Mesenchymal stem cell (in vitro differentiated cells and primary cell): ENCODE measurements around the gene IQCH.

Experiments used
- DNase-seq: peaks from one replicate; pipeline ENCODE4 v3.0.0-alpha.2; 2013
- H2AFZ ChIP-seq: one replicate; pipeline ENCODE4 v1.6.1; 2013; ENCODE audit warnings: low read depth, mild to moderate bottlenecking, control low read depth, inconsistent platforms, low read length, moderate library complexity
- H2AK5ac ChIP-seq: 2 replicates; pipeline ENCODE4 v1.6.1; 2013; ENCODE audit warnings: low read length, moderate library complexity, mild to moderate bottlenecking, inconsistent platforms; ENCODE audit not compliant: severe bottlenecking
- H2BK120ac ChIP-seq: one replicate; pipeline ENCODE4 v1.6.1; 2013; ENCODE audit warnings: low read depth, mild to moderate bottlenecking, inconsistent platforms, low read length, moderate library complexity
- H2BK12ac ChIP-seq, 2 experiments: one replicate each; pipeline ENCODE4 v1.6.1; 2013; ENCODE audit warnings: inconsistent platforms in 2 of 2, low read length in 2 of 2, mild to moderate bottlenecking in 2 of 2, moderate library complexity in 2 of 2, control low read depth in 1 of 2
- H2BK15ac ChIP-seq: one replicate; pipeline ENCODE4 v1.6.1; 2013; ENCODE audit warnings: mild to moderate bottlenecking, low read depth, inconsistent platforms; ENCODE audit not compliant: poor library complexity, severe bottlenecking
- H2BK5ac ChIP-seq: 2 replicates; pipeline ENCODE4 v1.6.1; 2013; ENCODE audit warnings: low read depth, mild to moderate bottlenecking, low read length, control low read depth, inconsistent platforms; ENCODE audit not compliant: poor library complexity, severe bottlenecking
- H3K14ac ChIP-seq, 2 experiments: one replicate each; pipeline ENCODE4 v1.6.1; 2013; ENCODE audit warnings: inconsistent platforms in 2 of 2, low read length in 2 of 2, control low read depth in 1 of 2, mild to moderate bottlenecking in 1 of 2, moderate library complexity in 1 of 2
- H3K18ac ChIP-seq, 2 experiments: one replicate each; pipeline ENCODE4 v1.6.1; 2013; ENCODE audit warnings: inconsistent platforms in 2 of 2, low read length in 2 of 2, control low read depth in 1 of 2, low read depth in 1 of 2, mild to moderate bottlenecking in 1 of 2
- H3K23ac ChIP-seq, 2 experiments: one replicate each; pipeline ENCODE4 v1.6.1; 2013; ENCODE audit warnings: inconsistent platforms in 2 of 2, low read length in 2 of 2, mild to moderate bottlenecking in 2 of 2, moderate library complexity in 2 of 2, control low read depth in 1 of 2
- H3K27ac ChIP-seq: 2 replicates; pipeline ENCODE4 v1.5.1; 2013; ENCODE audit warnings: mild to moderate bottlenecking, moderate library complexity, low read length, control low read depth, inconsistent platforms; ENCODE audit not compliant: poor library complexity, severe bottlenecking
- H3K27me3 ChIP-seq, 2 experiments: 2 replicates each; pipeline versions ENCODE4 v1.6.1 to v1.7.0; 2013; ENCODE audit warnings: low read length in 2 of 2, mild to moderate bottlenecking in 2 of 2, moderate library complexity in 2 of 2, control low read depth in 1 of 2, inconsistent platforms in 1 of 2; ENCODE audit not compliant: control insufficient read depth in 1 of 2, insufficient read depth in 1 of 2
- H3K36me3 ChIP-seq, 2 experiments: 2 replicates each; pipeline versions ENCODE4 v1.6.1 to v1.7.0; 2013; ENCODE audit warnings: low read length in 2 of 2, control low read depth in 1 of 2, inconsistent platforms in 1 of 2, low read depth in 1 of 2, mild to moderate bottlenecking in 1 of 2; ENCODE audit not compliant: insufficient read depth in 2 of 2, control insufficient read depth in 1 of 2
- H3K4ac ChIP-seq, 2 experiments: one replicate each; pipeline ENCODE4 v1.6.1; 2013; ENCODE audit warnings: inconsistent platforms in 2 of 2, low read length in 2 of 2, mild to moderate bottlenecking in 2 of 2, moderate library complexity in 2 of 2, control low read depth in 1 of 2, low read depth in 1 of 2
- H3K4me1 ChIP-seq: 2 replicates; pipeline ENCODE4 v1.6.1; 2013; ENCODE audit warnings: low read depth, low read length, control low read depth; ENCODE audit not compliant: control insufficient read depth, insufficient read depth
- H3K4me2 ChIP-seq: 2 replicates; pipeline ENCODE4 v1.6.1; 2013; ENCODE audit warnings: low read length, mild to moderate bottlenecking, inconsistent platforms; ENCODE audit not compliant: poor library complexity, severe bottlenecking
- H3K4me3 ChIP-seq, 2 experiments: 2 replicates each; pipeline versions ENCODE4 v1.5.1 to v1.7.0; 2013; ENCODE audit warnings: low read length in 2 of 2, mild to moderate bottlenecking in 2 of 2, control low read depth in 1 of 2, low read depth in 1 of 2; ENCODE audit not compliant: insufficient read depth in 1 of 2
- H3K79me1 ChIP-seq: replicated peaks from 2 replicates; pipeline ENCODE4 v1.6.1; 2013; ENCODE audit warnings: mild to moderate bottlenecking, control low read depth, low read length, inconsistent platforms; ENCODE audit not compliant: poor library complexity, severe bottlenecking
- H3K9ac ChIP-seq: 2 replicates; pipeline ENCODE4 v1.7.0; 2013; ENCODE audit warnings: mild to moderate bottlenecking, low read length, moderate library complexity
- H3K9me3 ChIP-seq: 2 replicates; pipeline ENCODE4 v1.7.0; 2013; ENCODE audit warnings: mild to moderate bottlenecking, low read length; ENCODE audit not compliant: control insufficient read depth
- H4K8ac ChIP-seq: one replicate; pipeline ENCODE4 v1.6.1; 2013; ENCODE audit warnings: inconsistent platforms, mild to moderate bottlenecking, low read length, moderate library complexity
- H4K91ac ChIP-seq: one replicate; pipeline ENCODE4 v1.6.1; 2013; ENCODE audit warnings: mild to moderate bottlenecking, low read length, inconsistent platforms
- WGBS: methylation state at CpG from one replicate; pipeline ENCODE4 v1.1.7; 2013; ENCODE audit warnings: mixed read lengths; 5-methylcytosine and 5-hydroxymethylcytosine counted together

The IQCH gene

GRCh38 chr15:67465196-67465952, 210.8 kb downstream of the IQCH start:
- H3K4me3 ChIP-seq: no peak overlapping the region
- H2BK120ac ChIP-seq: no peak overlapping the region
- H3K4me1 ChIP-seq: no peaks in the 10 kb centered on the region
- H3K4ac ChIP-seq: no peak overlapping the region
- DNase-seq: no peak
- no peak overlapping the region for H3K9ac ChIP-seq
- no peak overlapping the region for H3K18ac ChIP-seq
- no peak overlapping the region for H2AK5ac ChIP-seq
- no peak overlapping the region for H3K27ac ChIP-seq
- H2BK15ac ChIP-seq: no peak overlapping the region
- WGBS: 94% methylated on average over 12 of the region's 12 CpGs
- no peak overlapping the region for H4K91ac ChIP-seq
- H3K27me3 ChIP-seq: no peaks in the 10 kb centered on the region
- H3K36me3 ChIP-seq: no peaks in the 10 kb centered on the region
- no peak overlapping the region for H2BK12ac ChIP-seq
- no peak overlapping the region for H2AFZ ChIP-seq
- no peak overlapping the region for H2BK5ac ChIP-seq
- no peaks in the 10 kb centered on the region for H3K79me1 ChIP-seq
- no peak overlapping the region for H3K4me2 ChIP-seq
- no peaks in the 10 kb centered on the region for H3K9me3 ChIP-seq
- H4K8ac ChIP-seq: no peak overlapping the region
- H3K14ac ChIP-seq: no peak overlapping the region
- H3K23ac ChIP-seq: no peak overlapping the region

DNA sequence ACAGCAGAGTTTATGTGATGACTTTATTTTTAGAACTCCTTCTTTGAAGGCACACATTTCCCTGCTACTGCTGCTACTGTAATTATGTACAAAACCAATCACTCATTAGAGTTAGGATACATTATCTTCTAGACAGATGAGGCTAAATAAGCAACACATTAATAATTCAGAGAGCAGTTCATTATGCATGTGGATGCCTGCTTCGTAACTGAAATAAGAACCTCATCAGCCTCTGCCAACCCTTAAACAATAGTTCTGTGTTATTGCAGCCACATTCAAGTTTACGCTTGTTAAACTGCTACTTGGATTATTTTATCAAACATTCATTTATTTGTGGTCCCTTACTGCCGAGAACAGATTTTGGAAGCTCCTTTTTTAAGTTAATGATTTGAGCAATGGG, 213.8 kb downstream of the IQCH start:
- WGBS: 93% methylated on average over 1 of the region's 3 CpGs
- Histone ChIP-seq H3K27ac (no peak overlapping the region), H2AK5ac (no peak overlapping the region), H3K4ac (no peak overlapping the region), H3K79me1 (no peaks in the 10 kb centered on the region), H2BK12ac (no peak overlapping the region), H3K9ac (no peak overlapping the region), H2BK15ac (no peak overlapping the region), H3K23ac (no peak overlapping the region), H3K4me3 (no peak overlapping the region), H3K14ac (no peak overlapping the region), H2BK5ac (no peak overlapping the region), H4K91ac (no peak overlapping the region), H3K4me1 (peaks cover 2% of the 10 kb centered on the region), H3K27me3 (no peaks in the 10 kb centered on the region), H3K9me3 (no peaks in the 10 kb centered on the region), H2AFZ (no peak overlapping the region), H3K4me2 (no peak overlapping the region), H4K8ac (no peak overlapping the region), H2BK120ac (no peak overlapping the region), H3K36me3 (no peaks in the 10 kb centered on the region), H3K18ac (no peak overlapping the region)
- DNase-seq: no peak

DNA sequence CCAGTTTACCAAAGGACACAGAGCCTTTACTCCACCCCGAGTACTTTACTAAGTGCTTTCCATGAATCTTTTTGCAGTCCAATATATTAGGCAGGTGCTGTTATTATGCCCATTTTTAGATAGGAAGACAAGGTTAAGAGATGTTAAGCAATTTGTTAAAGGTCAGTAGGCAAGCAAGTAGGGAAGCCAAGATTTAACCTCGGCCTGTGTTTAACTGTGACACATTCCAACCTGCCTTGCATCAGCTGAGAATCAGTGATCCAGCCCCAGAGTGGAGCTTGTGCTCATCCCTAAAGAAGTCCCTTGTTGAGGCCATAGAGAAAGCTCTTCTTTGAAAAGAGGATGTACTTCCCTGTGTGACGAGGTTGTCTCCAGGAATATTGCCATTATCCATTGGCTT, 215.1 kb downstream of the IQCH start:
- Histone ChIP-seq H4K8ac (no peak overlapping the region), H2AK5ac (no peak overlapping the region), H3K4me2 (no peak overlapping the region), H3K9me3 (no peaks in the 10 kb centered on the region), H3K4me1 (peaks cover 2% of the 10 kb centered on the region), H2BK15ac (no peak overlapping the region), H3K23ac (no peak overlapping the region), H2BK120ac (no peak overlapping the region), H3K18ac (no peak overlapping the region), H4K91ac (no peak overlapping the region), H3K9ac (no peak overlapping the region), H3K27ac (no peak overlapping the region), H3K4ac (no peak overlapping the region), H3K36me3 (peaks cover 0 to 3% of the 10 kb centered on the region in 2 experiments), H3K4me3 (no peak overlapping the region), H2BK5ac (no peak overlapping the region), H2BK12ac (no peak overlapping the region), H2AFZ (no peak overlapping the region), H3K27me3 (no peaks in the 10 kb centered on the region), H3K79me1 (no peaks in the 10 kb centered on the region), H3K14ac (no peak overlapping the region)
- no peak for DNase-seq
- 87% methylated on average over 3 of the region's 3 CpGs for WGBS

- no peak overlapping the region for H3K4ac ChIP-seq
Observed at GRCh38 chr15:67472957-67473356, 218.4 kb downstream of the IQCH start.

More at GRCh38 chr15:67472957-67473356, 218.4 kb downstream of the IQCH start:
- Histone ChIP-seq H3K9ac (no peak overlapping the region), H2BK15ac (no peak overlapping the region), H3K4me1 (peaks cover 2% of the 10 kb centered on the region), H2BK12ac (no peak overlapping the region), H3K4me2 (no peak overlapping the region), H3K18ac (no peak overlapping the region), H3K27ac (no peak overlapping the region), H3K27me3 (no peaks in the 10 kb centered on the region), H2AFZ (no peak overlapping the region), H2AK5ac (no peak overlapping the region), H3K79me1 (no peaks in the 10 kb centered on the region), H3K14ac (no peak overlapping the region), H4K8ac (no peak overlapping the region), H2BK120ac (no peak overlapping the region), H3K23ac (no peak overlapping the region), H2BK5ac (no peak overlapping the region), H4K91ac (no peak overlapping the region), H3K4me3 (no peak overlapping the region), H3K36me3 (peaks cover 0 to 3% of the 10 kb centered on the region in 2 experiments), H3K9me3 (no peaks in the 10 kb centered on the region)
- DNase-seq: peak; percentile 62
- 68% methylated on average over 1 of the region's 1 CpG for WGBS
